Epithelial cell of esophagus (primary cell): ENCODE measurements around the gene KCNQ2.

Experiments used
- DNase-seq: peaks from one replicate; pipeline ENCODE4 v3.0.0; 2010; ENCODE audit warnings: low read depth
- H3K4me3 ChIP-seq: 2 replicates; pipeline ENCODE4 v1.5.1; 2011; ENCODE audit warnings: mild to moderate bottlenecking, low read length, control low read depth
- CTCF ChIP-seq: IDR thresholded peaks from 2 replicates; pipeline ENCODE4 v1.5.1; 2011; ENCODE audit warnings: low read depth, mild to moderate bottlenecking, low read length, control low read depth, inconsistent platforms; ENCODE audit not compliant: insufficient read depth; ENCODE audit errors: missing control alignments

KCNQ2 gene

GRCh38 chr20:63420359-63421093 is 51.9 kb downstream of the KCNQ2 start:
- no peak for DNase-seq
- TF ChIP-seq CTCF, result no peak
- no peak overlapping the region for H3K4me3 ChIP-seq

GRCh38 chr20:63419299-63419698 is 53.2 kb downstream of the KCNQ2 start:
- TF ChIP-seq CTCF, result no peak
- DNase-seq, result no peak
- no peak overlapping the region for H3K4me3 ChIP-seq

GRCh38 chr20:63418617-63419016 is 53.8 kb downstream of the KCNQ2 start:
- no peak for TF ChIP-seq CTCF
- no peak for DNase-seq
- no peak overlapping the region for H3K4me3 ChIP-seq

GRCh38 chr20:63417738-63418120 is 54.7 kb downstream of the KCNQ2 start:
- H3K4me3 ChIP-seq, result no peak overlapping the region
- TF ChIP-seq CTCF, result no peak

GRCh38 chr20:63417097-63417737 is 55.2 kb downstream of the KCNQ2 start:
- TF ChIP-seq CTCF, result no peak
- H3K4me3 ChIP-seq, result no peak overlapping the region
- DNase-seq, result no peak

More at GRCh38 chr20:63417738-63418120, 54.7 kb downstream of the KCNQ2 start:
- no peak for DNase-seq

- no peak overlapping the region for H3K4me3 ChIP-seq
- no peak for TF ChIP-seq CTCF
- DNase-seq, result no peak
Observed at GRCh38 chr20:63416631-63417030, 55.8 kb downstream of the KCNQ2 start.
